GM19468 (cell line): ENCODE results near the gene OTOL1.

Experiments used
- ATAC-seq: cut with Tn5 transposase; IDR thresholded peaks from one replicate; pipeline ENCODE4 v1.9.1; 2021; ENCODE audit warnings: mild to moderate bottlenecking, moderate library complexity, moderate number of reproducible peaks; ENCODE audit not compliant: unreplicated experiment; ENCODE audit errors: extremely low read depth

Gene OTOL1

DNA sequence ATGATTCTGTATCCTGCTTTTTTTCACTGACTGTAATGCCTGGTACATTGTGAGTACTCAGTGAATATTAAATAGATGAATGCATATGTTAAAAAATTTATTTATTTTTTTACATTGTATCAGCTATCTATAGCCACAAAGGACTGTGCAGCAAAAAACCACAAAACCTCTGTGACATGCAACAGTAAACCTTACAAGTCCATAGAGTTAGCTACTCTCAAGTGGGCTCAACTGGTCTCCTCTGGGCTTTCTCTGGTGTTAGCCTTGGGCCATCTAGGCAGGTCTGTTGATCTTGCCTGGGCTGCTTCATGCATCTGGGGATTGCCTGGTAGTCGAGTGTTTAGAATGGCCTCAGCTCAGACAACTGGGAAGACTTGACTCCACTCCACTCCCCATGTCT, 35.3 kb downstream of the OTOL1 start:
- no peak for ATAC-seq

DNA sequence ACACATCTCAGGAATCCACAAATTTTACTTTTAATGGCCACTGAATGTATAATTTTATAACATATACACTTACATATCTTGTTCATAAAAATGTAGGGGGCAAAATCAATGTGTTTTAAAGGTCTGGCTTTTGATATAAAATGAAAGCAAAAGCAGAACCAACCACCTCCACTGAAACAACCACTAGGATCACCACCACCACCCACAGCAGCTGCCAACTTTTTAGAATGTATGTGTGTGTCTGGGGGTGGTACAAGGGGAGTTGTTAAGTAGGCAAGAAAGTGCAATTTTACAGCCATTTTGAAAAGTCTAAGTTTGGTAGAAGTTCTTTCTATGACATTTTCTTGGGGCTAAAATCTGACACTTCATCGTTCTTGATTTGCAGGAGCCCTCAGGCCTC, 44.0 kb downstream of the OTOL1 start:
- ATAC-seq, result peak; percentile 57

DNA sequence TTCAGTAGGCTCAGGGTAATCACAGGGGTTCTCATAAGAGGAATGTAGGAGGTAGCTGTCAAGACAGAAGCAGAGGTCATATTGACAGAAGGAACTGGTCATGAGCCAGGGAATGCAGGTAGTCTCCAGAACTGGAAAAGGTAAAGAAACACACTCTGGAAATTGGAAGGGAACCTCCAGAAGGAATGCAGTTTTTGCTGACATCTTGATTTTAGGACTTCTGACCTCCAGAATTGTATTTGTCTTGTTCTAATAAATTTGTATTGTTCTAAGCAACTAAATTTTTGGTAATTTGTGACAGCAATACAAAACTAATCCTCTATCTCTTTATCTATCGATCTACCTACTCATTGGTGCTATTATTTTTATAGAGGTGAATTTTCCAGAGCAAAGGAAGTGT, 49.2 kb downstream of the OTOL1 start:
- ATAC-seq, result no peak

DNA sequence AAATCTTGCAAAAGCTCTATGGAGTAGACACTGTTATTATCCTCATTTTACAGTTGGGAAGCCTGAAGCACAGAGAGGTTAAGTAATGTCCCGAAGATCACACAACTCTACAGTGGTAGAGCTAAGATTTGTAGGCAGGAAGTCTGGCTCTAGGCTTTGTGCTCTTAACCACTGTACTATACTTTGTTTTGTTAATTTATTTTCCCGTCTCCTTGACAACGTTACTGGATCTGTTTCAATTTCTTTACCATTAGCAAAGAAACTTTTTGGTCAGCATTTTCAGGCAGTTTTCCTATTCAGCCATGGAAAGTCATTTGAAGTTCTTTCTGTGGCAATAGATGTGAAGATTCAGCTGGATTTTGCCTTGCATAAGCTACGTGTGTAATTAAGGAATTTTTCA, 51.7 kb downstream of the OTOL1 start:
- ATAC-seq, result no peak

DNA sequence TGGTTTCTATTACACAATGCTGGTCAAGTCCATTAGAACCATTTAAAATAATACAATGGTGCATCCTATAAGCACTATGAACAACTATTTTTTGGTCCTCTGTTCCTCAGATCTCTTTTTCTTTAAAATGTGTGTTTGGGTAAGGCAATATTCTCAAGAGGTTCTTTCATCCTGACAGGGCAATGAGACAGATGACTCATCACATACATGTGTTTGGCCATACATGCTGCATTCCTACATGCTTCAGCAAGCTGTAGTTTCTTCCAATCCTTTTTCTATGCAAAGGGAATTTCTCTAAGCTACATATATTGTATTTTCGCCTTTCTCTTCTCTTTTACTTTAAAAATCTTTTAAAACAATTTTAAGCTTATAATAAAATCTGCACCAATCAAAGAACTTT, 52.7 kb downstream of the OTOL1 start:
- ATAC-seq, result no peak

DNA sequence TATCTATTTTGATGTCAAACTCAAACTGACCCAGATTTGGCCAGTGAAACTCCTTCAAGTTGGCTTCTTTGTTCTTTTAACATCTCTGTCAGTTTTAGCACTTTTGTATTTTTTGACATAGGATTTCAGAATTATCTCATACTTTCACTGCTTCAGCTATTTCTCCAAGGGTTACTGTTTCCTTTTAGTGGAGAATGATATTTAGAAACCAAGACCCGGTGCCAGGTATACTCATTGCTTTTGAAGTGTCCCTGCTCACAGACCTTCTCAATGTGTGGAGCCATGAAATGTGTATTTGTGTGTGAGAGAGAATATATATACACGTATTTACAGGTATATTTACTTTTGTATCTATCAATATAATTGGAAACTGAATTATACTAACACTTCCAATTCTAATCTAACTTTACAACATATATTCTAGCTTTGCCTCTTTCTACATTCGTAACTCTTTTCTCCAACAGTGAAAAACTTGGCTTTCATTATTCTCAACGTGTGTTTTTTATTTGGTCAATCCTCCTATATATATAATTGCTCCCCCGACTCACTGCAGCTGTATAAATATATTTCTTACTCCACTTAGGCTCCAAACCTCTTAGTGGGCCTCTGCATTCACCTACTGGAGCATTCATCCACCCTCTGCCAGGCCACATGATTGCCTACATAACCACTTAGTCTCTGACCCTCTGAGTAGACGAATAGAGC, 54.0 kb downstream of the OTOL1 start:
- ATAC-seq, result no peak

DNA sequence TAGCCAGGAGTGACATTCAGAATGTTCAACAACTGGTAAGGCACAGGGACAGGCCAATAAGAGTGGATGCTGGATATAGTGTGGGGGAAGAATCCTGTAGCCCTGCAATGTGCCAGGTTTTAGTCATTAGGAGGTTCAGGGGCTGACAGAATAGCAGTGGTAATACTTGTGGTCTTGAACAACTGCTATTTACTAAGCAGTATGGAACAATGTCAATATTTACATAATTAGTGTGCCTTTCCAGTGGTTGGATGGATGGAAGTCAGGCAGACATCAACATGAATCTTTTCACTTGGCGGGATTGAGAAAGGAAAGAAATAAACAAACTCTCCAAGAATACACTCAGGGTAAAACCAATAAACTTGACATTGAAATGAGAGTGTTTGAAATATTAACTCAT, 55.1 kb downstream of the OTOL1 start:
- ATAC-seq, result no peak

DNA sequence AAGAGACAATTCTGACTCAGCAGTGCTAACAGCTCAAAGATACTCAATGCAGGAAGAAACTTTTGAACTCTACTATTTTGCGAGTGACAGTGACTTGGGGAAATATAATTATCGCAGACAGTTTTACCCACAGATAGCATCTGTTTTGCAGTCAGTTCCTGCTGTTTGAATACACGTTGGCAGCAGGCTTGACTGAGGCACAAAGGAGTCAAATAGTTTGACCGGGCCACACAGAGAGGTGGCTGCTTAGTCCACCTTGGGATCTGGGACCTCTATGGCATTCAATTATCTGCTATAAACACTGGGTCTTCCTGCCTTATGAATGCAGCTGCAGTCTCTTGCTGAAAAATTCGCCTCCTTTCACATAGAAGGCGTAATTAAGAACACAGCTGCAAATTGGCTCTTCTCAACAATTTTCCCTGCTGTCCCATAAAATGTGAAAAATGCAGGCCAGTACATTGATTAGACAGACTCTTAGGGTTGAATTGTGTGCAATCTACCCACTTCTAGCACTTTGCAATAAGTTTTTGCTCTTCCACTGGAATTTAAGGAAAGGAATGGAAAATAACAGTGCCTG, 56.5 kb downstream of the OTOL1 start:
- ATAC-seq, result no peak
